Mesodermal cell (in vitro differentiated cells): Measurements from ENCODE around the gene ANKRD11.

Experiments used
- H3K27ac ChIP-seq: 2 replicates; pipeline ENCODE4 v1.7.0; 2013; ENCODE audit warnings: mild to moderate bottlenecking, low read depth, low read length, moderate library complexity; ENCODE audit not compliant: severe bottlenecking
- H3K36me3 ChIP-seq: 2 replicates; pipeline ENCODE4 v1.7.1; 2013; ENCODE audit warnings: mild to moderate bottlenecking, low read length, moderate library complexity; ENCODE audit not compliant: control insufficient read depth, insufficient read depth
- H3K4me1 ChIP-seq: one replicate; pipeline ENCODE4 v1.7.1; 2013; ENCODE audit warnings: mild to moderate bottlenecking, low read length; ENCODE audit not compliant: insufficient read depth, control insufficient read depth, poor library complexity, severe bottlenecking
- H3K4me3 ChIP-seq: 2 replicates; pipeline ENCODE4 v1.7.0; 2013; ENCODE audit warnings: low read length, control low read depth, mild to moderate bottlenecking; ENCODE audit not compliant: insufficient read depth, poor library complexity, severe bottlenecking; ENCODE audit errors: extremely low read depth
- H3K9me3 ChIP-seq: 2 replicates; pipeline ENCODE4 v1.7.1; 2013; ENCODE audit warnings: mild to moderate bottlenecking, low read length, moderate library complexity; ENCODE audit not compliant: control insufficient read depth
- WGBS, 2 experiments: methylation state at CpG; one replicate each; pipeline ENCODE4 v1.1.5; 2013; ENCODE audit warnings: missing lambda C conversion rate in 2 of 2; ENCODE audit not compliant: insufficient coverage in 2 of 2; 5-methylcytosine and 5-hydroxymethylcytosine counted together

The ANKRD11 gene

GRCh38 chr16:89407282-89407924, 83.0 kb downstream of the ANKRD11 start:
- H3K4me1 ChIP-seq = peaks cover 68% of the 10 kb centered on the region

DNA sequence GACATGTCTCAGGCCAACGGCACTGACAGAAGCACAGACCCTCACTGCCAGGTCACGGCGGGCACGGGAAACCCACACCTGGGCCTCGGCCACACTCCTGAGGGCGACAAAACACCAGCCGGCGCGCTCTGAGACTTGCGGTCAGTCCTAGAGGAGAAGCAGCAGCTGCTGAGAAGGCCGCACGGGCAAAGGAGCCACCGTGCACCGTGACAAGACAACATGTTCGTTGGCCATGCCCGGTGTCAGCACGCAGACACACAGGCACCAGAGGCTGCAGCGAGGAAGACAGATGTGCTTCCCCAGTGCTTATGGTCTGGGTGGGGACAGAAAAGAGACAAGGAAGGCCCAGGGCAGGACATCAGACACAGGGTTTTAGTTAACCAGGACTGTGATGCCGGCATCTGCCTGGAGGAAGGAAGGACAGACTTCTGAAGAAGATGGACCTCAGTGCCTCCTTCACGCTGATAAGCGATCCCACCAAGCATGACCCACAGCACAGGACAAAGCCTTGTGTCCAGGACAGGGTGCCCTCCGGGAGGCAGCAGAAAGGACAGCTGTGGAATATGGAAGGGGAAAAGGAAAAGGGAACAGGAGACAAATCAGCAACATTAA, 84.0 kb downstream of the ANKRD11 start:
- peaks cover 66% of the 10 kb centered on the region for H3K4me1 ChIP-seq
- H3K36me3 ChIP-seq = peaks cover 5% of the 10 kb centered on the region
- 91 to 94% methylated on average over 17 to 21 of the region's 22 CpGs for WGBS, 2 experiments
- peak overlapping the region; percentile 56 for H3K27ac ChIP-seq
- no peak overlapping the region for H3K4me3 ChIP-seq
- H3K9me3 ChIP-seq = no peaks in the 10 kb centered on the region

More at GRCh38 chr16:89407282-89407924, 83.0 kb downstream of the ANKRD11 start:
- 85 to 87% methylated on average over 6 to 8 of the region's 17 CpGs for WGBS, 2 experiments
- Histone ChIP-seq H3K36me3 (peaks cover 5% of the 10 kb centered on the region), H3K9me3 (no peaks in the 10 kb centered on the region), H3K27ac (no peak overlapping the region), H3K4me3 (no peak overlapping the region)

DNA sequence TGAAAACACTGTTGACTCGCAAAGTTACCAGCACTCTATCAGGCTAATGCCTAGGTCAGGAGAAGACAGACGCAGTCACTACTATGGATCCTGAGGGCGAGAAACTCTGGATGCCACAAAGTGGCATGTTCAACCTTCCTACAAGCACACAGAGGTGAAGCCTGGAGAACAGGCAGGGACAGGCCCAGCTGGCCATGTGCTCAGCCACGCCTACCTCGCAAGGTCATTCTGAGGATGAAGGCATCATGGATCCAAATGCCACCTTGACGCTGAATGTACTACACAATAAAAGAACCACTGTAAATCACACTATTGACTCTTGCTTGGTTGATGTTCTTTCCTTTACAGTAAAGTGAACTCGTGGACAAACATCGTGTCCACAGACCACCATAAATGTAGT, 85.8 kb downstream of the ANKRD11 start:
- peaks cover 5% of the 10 kb centered on the region for H3K36me3 ChIP-seq
- H3K4me1 ChIP-seq = peaks cover 53% of the 10 kb centered on the region
- H3K9me3 ChIP-seq = no peaks in the 10 kb centered on the region
- H3K27ac ChIP-seq = no peak overlapping the region
- no peak overlapping the region for H3K4me3 ChIP-seq
- WGBS, 2 experiments = 94 to 97% methylated on average over 3 to 5 of the region's 8 CpGs

DNA sequence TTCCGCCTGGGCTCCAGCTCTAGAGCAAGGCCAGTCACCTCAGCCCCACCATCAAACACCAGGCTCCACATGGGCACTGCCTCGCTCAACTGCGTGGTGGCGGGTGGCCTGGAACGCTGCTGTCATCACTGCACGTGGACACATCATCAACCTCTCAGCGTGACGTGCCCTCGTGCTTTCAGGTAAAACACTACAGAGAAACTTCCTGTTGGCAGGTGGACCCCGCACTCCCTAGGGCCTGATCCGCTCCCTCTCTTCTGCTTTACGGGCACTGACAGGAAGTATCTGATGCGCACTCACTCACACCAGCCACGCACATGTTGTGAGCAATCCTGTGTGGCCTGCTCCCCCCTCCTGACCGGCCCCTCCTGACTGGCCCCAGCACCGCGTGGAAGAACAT, 87.4 kb downstream of the ANKRD11 start:
- no peaks in the 10 kb centered on the region for H3K9me3 ChIP-seq
- no peak overlapping the region for H3K4me3 ChIP-seq
- peaks cover 37% of the 10 kb centered on the region for H3K4me1 ChIP-seq
- peaks cover 16% of the 10 kb centered on the region for H3K36me3 ChIP-seq
- peak overlapping the region; percentile 23 for H3K27ac ChIP-seq
- WGBS, 2 experiments = 86 to 93% methylated on average over 12 to 17 of the region's 17 CpGs

- no peaks in the 10 kb centered on the region for H3K9me3 ChIP-seq
- peaks cover 25% of the 10 kb centered on the region for H3K36me3 ChIP-seq
- H3K27ac ChIP-seq = peak overlapping the region; percentile 41
- no peak overlapping the region for H3K4me3 ChIP-seq
- H3K4me1 ChIP-seq = peaks cover 28% of the 10 kb centered on the region
- 90 to 95% methylated on average over 9 to 16 of the region's 27 CpGs for WGBS, 2 experiments
Observed at GRCh38 chr16:89401641-89402445, 88.5 kb downstream of the ANKRD11 start.

DNA sequence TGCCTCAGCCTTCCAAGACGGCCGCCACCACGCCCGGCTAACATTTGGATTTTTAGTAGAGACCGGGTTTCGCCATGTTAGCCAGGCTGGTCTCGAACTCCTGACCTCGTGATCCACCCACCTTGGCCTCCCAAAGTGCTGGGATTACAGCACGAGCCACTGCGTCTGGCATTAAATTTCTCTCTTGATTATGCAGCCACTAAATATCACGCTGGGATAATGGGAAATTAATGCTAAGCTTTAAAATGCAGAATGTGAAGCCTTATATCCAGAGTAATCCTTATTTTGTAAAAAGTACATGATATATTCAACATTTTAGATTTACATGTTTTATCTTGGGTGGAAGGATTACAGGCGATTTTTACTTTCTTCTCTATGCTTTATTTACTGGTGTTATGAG, 89.2 kb downstream of the ANKRD11 start:
- H3K4me1 ChIP-seq = peaks cover 25% of the 10 kb centered on the region
- H3K36me3 ChIP-seq = peaks cover 26% of the 10 kb centered on the region
- no peak overlapping the region for H3K4me3 ChIP-seq
- 90% methylated on average over 8 to 9 of the region's 12 CpGs for WGBS, 2 experiments
- no peaks in the 10 kb centered on the region for H3K9me3 ChIP-seq
- no peak overlapping the region for H3K27ac ChIP-seq

DNA sequence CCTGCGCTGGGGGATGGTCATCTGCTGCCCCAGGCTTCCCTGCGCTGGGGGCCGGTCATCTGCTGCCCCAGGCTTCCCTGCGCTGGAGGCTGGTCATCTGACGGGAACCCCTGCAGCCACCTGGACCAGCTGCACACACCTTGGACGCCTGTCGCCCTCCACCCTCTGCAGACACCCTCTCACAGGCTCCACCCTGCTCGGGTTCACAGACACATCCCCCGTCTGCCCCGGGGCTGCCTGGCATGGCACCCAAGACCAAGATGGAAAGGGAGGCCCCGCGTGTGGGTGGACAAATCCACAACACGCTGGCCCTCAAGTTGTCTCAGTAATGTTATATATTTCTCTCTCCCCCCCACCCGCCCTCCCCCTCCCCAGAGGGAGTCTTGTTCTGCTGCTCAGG, 89.6 kb downstream of the ANKRD11 start:
- WGBS, 2 experiments = 92 to 95% methylated on average over 7 to 8 of the region's 14 CpGs
- peaks cover 25% of the 10 kb centered on the region for H3K4me1 ChIP-seq
- H3K27ac ChIP-seq = no peak overlapping the region
- no peak overlapping the region for H3K4me3 ChIP-seq
- no peaks in the 10 kb centered on the region for H3K9me3 ChIP-seq
- peaks cover 26% of the 10 kb centered on the region for H3K36me3 ChIP-seq

DNA sequence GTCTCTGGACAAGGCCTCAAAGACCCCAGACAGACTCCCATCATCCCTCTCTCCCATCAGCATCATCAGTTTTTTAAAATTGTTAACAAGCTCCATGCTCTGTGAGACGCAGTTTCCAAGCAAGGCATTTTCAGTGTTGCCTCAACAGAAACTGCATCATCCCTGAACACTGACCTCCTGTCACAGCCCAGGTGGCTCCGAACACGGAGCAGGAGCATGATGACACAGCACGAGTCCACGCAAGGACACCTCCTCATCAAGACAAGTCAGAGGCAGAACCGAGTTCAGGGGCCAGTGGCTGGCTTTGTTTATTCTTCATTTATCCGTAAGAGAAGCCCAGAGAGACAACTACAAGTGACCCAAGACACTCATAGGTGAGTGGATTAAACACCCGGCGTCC, 91.4 kb downstream of the ANKRD11 start:
- peaks cover 17% of the 10 kb centered on the region for H3K4me1 ChIP-seq
- H3K27ac ChIP-seq = no peak overlapping the region
- no peak overlapping the region for H3K4me3 ChIP-seq
- H3K36me3 ChIP-seq = peaks cover 34% of the 10 kb centered on the region
- WGBS, 2 experiments = 97% methylated on average over 7 to 9 of the region's 9 CpGs
- H3K9me3 ChIP-seq = no peaks in the 10 kb centered on the region

- peaks cover 17% of the 10 kb centered on the region for H3K4me1 ChIP-seq
- H3K27ac ChIP-seq = no peak overlapping the region
- peaks cover 37% of the 10 kb centered on the region for H3K36me3 ChIP-seq
- 95 to 96% methylated on average over 12 to 16 of the region's 16 CpGs for WGBS, 2 experiments
- H3K9me3 ChIP-seq = no peaks in the 10 kb centered on the region
- H3K4me3 ChIP-seq = no peak overlapping the region
Observed at GRCh38 chr16:89397331-89397861, 93.0 kb downstream of the ANKRD11 start.

DNA sequence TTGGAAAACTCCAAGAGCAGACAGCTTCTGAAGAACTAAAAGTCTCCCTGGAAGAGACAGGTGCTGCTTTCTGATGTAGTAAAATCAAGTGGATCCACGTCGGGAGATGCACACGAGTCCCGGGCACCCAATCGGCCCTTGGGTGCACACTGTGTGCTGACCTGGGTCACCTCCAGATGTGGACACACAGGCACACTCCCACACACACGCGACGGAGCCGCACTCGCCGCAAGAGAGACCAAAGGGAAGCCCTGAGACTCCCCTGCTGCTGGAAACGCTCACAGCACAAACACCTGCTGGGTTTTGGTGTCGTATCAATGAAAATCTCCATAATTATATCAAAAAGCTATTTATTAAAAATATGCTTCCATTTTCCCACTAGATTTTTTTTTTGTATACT, 94.2 kb downstream of the ANKRD11 start:
- WGBS, 2 experiments = 96 to 100% methylated on average over 3 to 4 of the region's 13 CpGs
- Histone ChIP-seq H3K4me3 (no peak overlapping the region), H3K36me3 (peaks cover 42% of the 10 kb centered on the region), H3K27ac (no peak overlapping the region), H3K9me3 (no peaks in the 10 kb centered on the region), H3K4me1 (peaks cover 17% of the 10 kb centered on the region)
